ENCODE results near the gene KNDC1. TPM values are rescaled to one million over a fixed set of nuclear protein-coding genes. Genes with fewer than 3 reads are reported as not detected.

Gene KNDC1
- total RNA-seq, 2 donors from 2014 or later: 0.33 to 0.37 TPM

- intact Hi-C loops (cut with DNase I): no loop called here
- DNase-seq (ENCODE audit: low spot score): no peak
These were observed 37.1 kb downstream of the KNDC1 start for GRCh38 chr10:133196936-133197758.

GRCh38 chr10:133197786-133198185, 37.8 kb downstream of the KNDC1 start:
- no peak for DNase-seq (ENCODE audit: low spot score)
- intact Hi-C loops (cut with DNase I): no loop called here

GRCh38 chr10:133198206-133198605, 38.2 kb downstream of the KNDC1 start:
- intact Hi-C loops (cut with DNase I): no loop called here
- no peak for DNase-seq (ENCODE audit: low spot score)

GRCh38 chr10:133198621-133199487, 38.8 kb downstream of the KNDC1 start:
- intact Hi-C loops (cut with DNase I): no loop called here
- no peak for DNase-seq (ENCODE audit: low spot score)

- no peak for DNase-seq (ENCODE audit: low spot score)
- intact Hi-C loops (cut with DNase I): no loop called here
These were observed 39.5 kb downstream of the KNDC1 start for GRCh38 chr10:133199488-133199885.

GRCh38 chr10:133199992-133200611, 40.1 kb downstream of the KNDC1 start:
- no peak for DNase-seq (ENCODE audit: low spot score)
- intact Hi-C loops (cut with DNase I): no loop called here

- no peak for DNase-seq (ENCODE audit: low spot score)
These were observed 40.6 kb downstream of the KNDC1 start for GRCh38 chr10:133200621-133201031.

GRCh38 chr10:133201151-133201947, 41.3 kb downstream of the KNDC1 start:
- intact Hi-C loops (cut with DNase I): no loop called here
- DNase-seq (ENCODE audit: low spot score): no peak

More at GRCh38 chr10:133200621-133201031, 40.6 kb downstream of the KNDC1 start:
- intact Hi-C loops (cut with DNase I): no loop called here

- no peak for DNase-seq (ENCODE audit: low spot score)
- intact Hi-C loops (cut with DNase I): no loop called here
These were observed 42.1 kb downstream of the KNDC1 start for GRCh38 chr10:133201948-133202725.

GRCh38 chr10:133202778-133203651, 43.0 kb downstream of the KNDC1 start:
- DNase-seq (ENCODE audit: low spot score): no peak
- intact Hi-C loops (cut with DNase I): no loop called here

- intact Hi-C loops (cut with DNase I): no loop called here
- DNase-seq (ENCODE audit: low spot score): no peak
These were observed 43.7 kb downstream of the KNDC1 start for GRCh38 chr10:133203652-133204195.

GRCh38 chr10:133204226-133205015, 44.4 kb downstream of the KNDC1 start:
- intact Hi-C loops (cut with DNase I): no loop called here
- no peak for DNase-seq (ENCODE audit: low spot score)

GRCh38 chr10:133205146-133205545, 45.1 kb downstream of the KNDC1 start:
- DNase-seq (ENCODE audit: low spot score): no peak
- intact Hi-C loops (cut with DNase I): no loop called here

- intact Hi-C loops (cut with DNase I): no loop called here
- no peak for DNase-seq (ENCODE audit: low spot score)
These were observed 46.5 kb downstream of the KNDC1 start for GRCh38 chr10:133206356-133207040.

GRCh38 chr10:133207041-133207600, 47.1 kb downstream of the KNDC1 start:
- intact Hi-C loops (cut with DNase I): no loop called here
- DNase-seq (ENCODE audit: low spot score): no peak

GRCh38 chr10:133207627-133208026, 47.6 kb downstream of the KNDC1 start:
- intact Hi-C loops (cut with DNase I): no loop called here
- DNase-seq (ENCODE audit: low spot score): no peak
